Astrocyte of the spinal cord (primary cell): Measurements from ENCODE around the gene SPINK7.
A peak's percentile ranks its signal among the peaks of the same experiment; 100 is the strongest.
"Not testable (repeated sequence)": the region's sequence is repeated elsewhere in the genome, so short reads cannot be mapped to it uniquely, and the experiment has no call there.

Experiments used
- DNase-seq: peaks from one replicate; pipeline ENCODE4 v3.0.0; 2011; ENCODE audit warnings: low read depth, low spot score
- H3K4me3 ChIP-seq: 2 replicates; pipeline ENCODE4 v1.5.1; 2011; ENCODE audit warnings: low read depth, mild to moderate bottlenecking, low read length, moderate library complexity
- CTCF ChIP-seq: IDR thresholded peaks from 2 replicates; pipeline ENCODE4 v1.5.1; 2012; ENCODE audit warnings: low read depth, mild to moderate bottlenecking, low read length, inconsistent platforms
- in situ Hi-C: cut with HindIII; loops from 2 replicates; pipeline ENCODE4 v1.10.0; 2017; ENCODE audit warnings: low sequenced_read_pairs

Gene SPINK7

DNA sequence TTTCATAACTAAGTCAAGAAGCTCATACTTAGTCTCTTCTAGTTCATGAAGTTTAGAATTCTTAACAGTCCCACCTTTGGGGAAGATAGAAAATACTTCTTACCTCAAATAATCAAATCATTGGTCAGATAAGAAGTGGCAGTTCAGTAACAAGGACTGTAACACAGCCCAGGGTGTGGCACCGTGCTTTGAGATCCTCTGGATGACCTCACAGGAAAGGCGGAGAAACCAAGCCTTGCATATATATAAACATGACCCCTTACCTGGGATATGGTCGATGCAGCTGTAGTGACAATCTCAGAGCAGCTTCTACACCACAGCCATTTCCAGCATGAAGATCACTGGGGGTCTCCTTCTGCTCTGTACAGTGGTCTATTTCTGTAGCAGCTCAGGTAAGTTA, at the start of gene SPINK7:
Gene SPINK7 (plus strand): TSS at position 271 of the 400 bp plus-strand sequence. CDS start 61 bp downstream, at position 332.
- no peak within 1 kb of the TSS for H3K4me3 ChIP-seq
- in situ Hi-C loops: no loop called here
- TF ChIP-seq CTCF: no peak
- no peak for DNase-seq

GRCh38 chr5:148267962-148268361, 44.3 kb upstream of the SPINK7 start:
- TF ChIP-seq CTCF: no peak
- in situ Hi-C loops: no loop called here
- no peak overlapping the region for H3K4me3 ChIP-seq
- no peak for DNase-seq

GRCh38 chr5:148268566-148268965, 43.7 kb upstream of the SPINK7 start, which contains the start of gene SPINK13:
SPINK13 (plus strand) TSS chr5:148268794; CDS start chr5:148270073, 1,279 bp downstream.
- in situ Hi-C loops: no loop called here
- no peak for TF ChIP-seq CTCF
- DNase-seq: peak; percentile 80
- H3K4me3 ChIP-seq: no peak within 1 kb of the TSS

GRCh38 chr5:148275129-148275528, 37.1 kb upstream of the SPINK7 start:
- in situ Hi-C loops, H3K4me3 ChIP-seq, DNase-seq: not testable (repeated sequence)

DNA sequence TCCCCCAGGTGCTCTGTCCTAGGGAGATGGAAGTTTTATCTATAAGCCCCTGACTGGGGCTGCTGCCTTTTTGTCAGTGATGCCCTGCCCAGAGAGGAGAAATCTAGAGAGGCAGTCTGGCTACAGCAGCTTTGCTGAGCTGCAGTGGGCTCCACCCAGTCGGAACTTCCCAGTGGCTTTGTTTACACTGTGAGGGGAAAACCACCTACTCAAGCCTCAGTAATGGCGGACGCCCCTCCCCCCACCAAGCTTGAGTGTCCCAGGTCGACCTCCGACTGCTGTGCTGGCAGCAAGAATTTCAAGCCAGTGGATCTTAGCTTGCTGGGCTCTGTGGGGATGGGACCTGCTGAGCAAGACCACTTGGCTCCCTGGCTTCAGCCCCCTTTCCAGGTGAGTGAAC, 31.3 kb upstream of the SPINK7 start:
- H3K4me3 ChIP-seq, DNase-seq, in situ Hi-C loops: not testable (repeated sequence)

GRCh38 chr5:148281336-148281735, 30.9 kb upstream of the SPINK7 start:
- DNase-seq, H3K4me3 ChIP-seq, in situ Hi-C loops: not testable (repeated sequence)

- in situ Hi-C loops: no loop called here
- DNase-seq: peak; percentile 27
- no peak overlapping the region for H3K4me3 ChIP-seq
- peak; percentile 52 for TF ChIP-seq CTCF
Observed at GRCh38 chr5:148290271-148291195, 21.7 kb upstream of the SPINK7 start.

DNA sequence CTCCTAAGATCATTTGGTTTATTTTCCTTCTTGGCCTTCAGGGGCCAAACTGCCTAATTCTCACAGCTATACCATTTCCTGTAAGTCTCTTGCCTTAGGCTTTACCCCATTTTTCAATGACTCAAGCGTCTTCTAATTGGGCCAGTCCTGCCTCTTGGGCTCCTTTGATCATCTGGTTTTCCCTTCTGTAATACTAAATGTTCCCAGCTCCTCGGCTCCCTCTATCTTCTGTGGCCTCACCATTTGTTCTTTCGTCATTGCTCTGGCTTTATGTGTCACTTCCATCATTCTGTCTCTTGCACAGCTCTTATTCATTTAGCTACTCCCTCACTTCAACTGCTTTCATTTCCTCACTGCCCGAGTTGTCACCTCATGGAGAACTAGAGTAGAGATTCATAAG, 14.5 kb upstream of the SPINK7 start:
- TF ChIP-seq CTCF: no peak
- H3K4me3 ChIP-seq: no peak overlapping the region
- in situ Hi-C loops: no loop called here
- no peak for DNase-seq
